Retinal pigment epithelial cell (primary cell): ENCODE data around the gene SEMA6A.

Experiments used
- DNase-seq: peaks from one replicate; pipeline ENCODE4 v3.0.0-alpha.2; 2010; ENCODE audit warnings: low read depth
- H3K4me3 ChIP-seq: 2 replicates; pipeline ENCODE4 v1.5.1; 2011; ENCODE audit warnings: mild to moderate bottlenecking, low read length, control low read depth, moderate library complexity
- TF ChIP-seq, protein P1 (sequence below): conservative IDR thresholded peaks from 2 replicates; pipeline ENCODE4 v1.5.1; 2011; ENCODE audit warnings: low read depth, low read length, control low read depth, inconsistent platforms

SEMA6A gene

GRCh38 chr5:116583862-116584222 lies 9.2 kb upstream of the SEMA6A start:
- TF ChIP-seq, protein P1, sequence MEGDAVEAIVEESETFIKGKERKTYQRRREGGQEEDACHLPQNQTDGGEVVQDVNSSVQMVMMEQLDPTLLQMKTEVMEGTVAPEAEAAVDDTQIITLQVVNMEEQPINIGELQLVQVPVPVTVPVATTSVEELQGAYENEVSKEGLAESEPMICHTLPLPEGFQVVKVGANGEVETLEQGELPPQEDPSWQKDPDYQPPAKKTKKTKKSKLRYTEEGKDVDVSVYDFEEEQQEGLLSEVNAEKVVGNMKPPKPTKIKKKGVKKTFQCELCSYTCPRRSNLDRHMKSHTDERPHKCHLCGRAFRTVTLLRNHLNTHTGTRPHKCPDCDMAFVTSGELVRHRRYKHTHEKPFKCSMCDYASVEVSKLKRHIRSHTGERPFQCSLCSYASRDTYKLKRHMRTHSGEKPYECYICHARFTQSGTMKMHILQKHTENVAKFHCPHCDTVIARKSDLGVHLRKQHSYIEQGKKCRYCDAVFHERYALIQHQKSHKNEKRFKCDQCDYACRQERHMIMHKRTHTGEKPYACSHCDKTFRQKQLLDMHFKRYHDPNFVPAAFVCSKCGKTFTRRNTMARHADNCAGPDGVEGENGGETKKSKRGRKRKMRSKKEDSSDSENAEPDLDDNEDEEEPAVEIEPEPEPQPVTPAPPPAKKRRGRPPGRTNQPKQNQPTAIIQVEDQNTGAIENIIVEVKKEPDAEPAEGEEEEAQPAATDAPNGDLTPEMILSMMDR: no peak
- DNase-seq: no peak
- no peak overlapping the region for H3K4me3 ChIP-seq

GRCh38 chr5:116583085-116583861 lies 8.7 kb upstream of the SEMA6A start:
- H3K4me3 ChIP-seq: no peak overlapping the region
- no peak for DNase-seq

GRCh38 chr5:116581910-116582309 lies 7.3 kb upstream of the SEMA6A start:
- DNase-seq: no peak
- no peak overlapping the region for H3K4me3 ChIP-seq
- TF ChIP-seq, protein P1: no peak

More at GRCh38 chr5:116583085-116583861, 8.7 kb upstream of the SEMA6A start:
- TF ChIP-seq, protein P1: no peak

DNA sequence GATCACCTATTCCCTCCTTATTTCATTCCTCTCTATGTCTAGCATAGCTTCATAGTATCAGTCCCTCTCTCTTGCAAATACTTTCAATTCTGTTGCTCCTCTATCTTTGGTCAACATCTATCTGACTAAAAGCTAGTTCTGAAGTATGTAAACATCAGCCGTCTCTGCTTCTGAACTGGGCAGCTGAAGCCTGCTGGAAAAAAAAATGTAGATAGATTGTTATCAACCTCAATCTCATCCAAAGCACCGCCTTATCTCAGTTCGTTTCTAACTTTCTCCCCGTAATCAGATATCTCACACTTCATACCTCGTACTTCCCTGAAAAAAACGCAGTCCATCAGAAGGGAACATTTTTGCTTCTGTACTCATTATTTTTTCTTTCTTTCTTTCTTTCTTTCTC lies 4.5 kb upstream of the SEMA6A start:
- no peak for DNase-seq
- TF ChIP-seq, protein P1: no peak
- no peak overlapping the region for H3K4me3 ChIP-seq

- no peak for DNase-seq
These were observed 4.1 kb upstream of the SEMA6A start for GRCh38 chr5:116578676-116579075.

DNA sequence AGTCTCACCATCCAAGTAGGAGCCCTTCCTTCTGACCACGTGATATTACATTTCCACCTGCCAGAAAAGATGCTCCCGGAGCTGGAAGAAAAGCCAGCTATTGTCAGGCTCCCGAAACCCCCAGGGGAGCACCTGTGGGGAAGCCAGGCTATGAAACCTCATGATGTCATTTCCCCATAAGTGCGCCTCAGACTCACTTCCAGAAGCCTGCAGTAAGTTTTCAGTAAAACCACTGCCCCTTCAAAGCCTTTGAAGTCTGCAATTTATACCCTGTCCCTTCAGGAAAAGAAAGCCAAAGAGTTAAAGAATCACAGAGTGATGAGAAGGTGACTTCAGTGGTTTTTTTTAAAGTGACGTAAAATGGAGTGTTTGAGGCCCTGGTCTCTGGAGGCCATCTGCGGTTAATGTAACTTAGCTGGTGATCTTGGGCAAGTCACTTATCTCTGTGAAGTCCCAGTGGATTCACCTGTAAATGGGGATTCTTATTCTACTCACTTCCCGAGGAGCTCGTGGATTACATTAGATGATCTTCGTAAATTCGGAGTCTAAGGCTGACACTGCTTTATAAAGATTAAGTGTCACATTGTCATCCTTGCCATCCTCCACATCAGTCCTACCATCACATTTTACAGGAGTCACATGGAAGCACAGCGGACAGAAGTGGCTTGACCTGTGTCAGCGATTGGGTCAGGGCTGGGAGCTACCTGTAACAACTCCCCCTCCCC lies 2.6 kb upstream of the SEMA6A start:
- TF ChIP-seq, protein P1: no peak
- no peak overlapping the region for H3K4me3 ChIP-seq
- DNase-seq: no peak

More at GRCh38 chr5:116578676-116579075, 4.1 kb upstream of the SEMA6A start:
- H3K4me3 ChIP-seq: no peak overlapping the region
- TF ChIP-seq, protein P1: no peak
